HepG2 (cell line): ENCODE results near the gene P4HB.

ENCODE experiments used
- BRF2 ChIP-seq: sonication (generic); formaldehyde crosslinking; IDR thresholded peaks from 2 replicates; pipeline ENCODE4 v1.8.1; 2022; ENCODE audit warnings: mild to moderate bottlenecking, missing genetic modification reagents
- CHCHD3 ChIP-seq: sonication (generic); formaldehyde crosslinking; IDR thresholded peaks from 2 replicates; pipeline ENCODE4 v1.8.0; 2022; ENCODE audit warnings: mild to moderate bottlenecking, missing genetic modification reagents, moderate library complexity
- CTCF ChIP-seq: sonication (generic); formaldehyde crosslinking; IDR thresholded peaks from 2 replicates; pipeline ENCODE4 v1.5.0; 2020; ENCODE audit warnings: mild to moderate bottlenecking, missing genetic modification reagents, moderate library complexity
- FOXP1 ChIP-seq, 2 experiments: fragments of 450-650 bp in 1 of 2; IDR thresholded peaks; 2 replicates each; pipeline ENCODE4 v1.6.1; 2017 to 2018; ENCODE audit warnings: antibody characterized with exemption in 1 of 2
- ZNF121 ChIP-seq: sonication (generic); formaldehyde crosslinking; IDR thresholded peaks from 2 replicates; pipeline ENCODE4 v1.5.0; 2020; ENCODE audit warnings: mild to moderate bottlenecking, missing genetic modification reagents

GRCh38 chr17:81901167-81902022, 41.1 kb upstream of the P4HB start:
- TF ChIP-seq CTCF (CRISPR knock-in tag) (no peak), ZNF121 (no peak), CHCHD3 (CRISPR knock-in tag) (peak; percentile 68; the same call in 1 of the 2 replicates), BRF2 (CRISPR knock-in tag) (no peak), FOXP1 (IDR thresholded peaks at IDR 0.05) (no peak), FOXP1 (CRISPR knock-in tag; IDR thresholded peaks at IDR 0.05) (no peak)
